HG02970 (cell line): ENCODE results near the gene PDE4DIP.
"Not testable (repeated sequence)": the region's sequence is repeated elsewhere in the genome, so short reads cannot be mapped to it uniquely, and the experiment has no call there.

Source experiments
- ATAC-seq: cut with Tn5 transposase; IDR thresholded peaks from one replicate; pipeline ENCODE4 v1.9.1; 2021; ENCODE audit warnings: mild to moderate bottlenecking, moderate library complexity, moderate number of reproducible peaks; ENCODE audit not compliant: unreplicated experiment, low FRiP score

Gene PDE4DIP

DNA sequence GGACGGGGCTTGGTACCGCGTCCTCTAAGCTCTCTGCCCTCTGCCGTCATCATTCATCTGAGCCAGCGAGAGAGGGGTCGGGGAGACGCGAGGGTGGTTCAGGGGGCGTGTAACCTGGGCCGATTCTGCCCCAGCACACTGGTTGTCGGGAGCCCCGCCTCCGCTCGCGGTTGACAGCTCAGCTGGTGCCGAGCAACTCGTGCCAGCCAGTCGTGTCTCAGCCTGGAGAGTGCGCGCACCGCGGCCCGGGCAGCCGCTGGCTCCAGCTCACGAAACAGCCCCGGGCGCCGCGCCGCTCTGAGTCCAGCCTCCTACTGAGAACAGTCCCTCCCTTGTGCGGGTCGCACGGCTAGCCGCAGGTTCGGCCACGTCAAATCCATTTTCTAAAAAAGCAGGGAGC lies at the start of gene PDE4DIP:
TSS of gene PDE4DIP (plus strand) at position 209 of the 400 bp plus-strand sequence. CDS start 347 bp downstream, outside the sequence.
- not testable (repeated sequence) for ATAC-seq

DNA sequence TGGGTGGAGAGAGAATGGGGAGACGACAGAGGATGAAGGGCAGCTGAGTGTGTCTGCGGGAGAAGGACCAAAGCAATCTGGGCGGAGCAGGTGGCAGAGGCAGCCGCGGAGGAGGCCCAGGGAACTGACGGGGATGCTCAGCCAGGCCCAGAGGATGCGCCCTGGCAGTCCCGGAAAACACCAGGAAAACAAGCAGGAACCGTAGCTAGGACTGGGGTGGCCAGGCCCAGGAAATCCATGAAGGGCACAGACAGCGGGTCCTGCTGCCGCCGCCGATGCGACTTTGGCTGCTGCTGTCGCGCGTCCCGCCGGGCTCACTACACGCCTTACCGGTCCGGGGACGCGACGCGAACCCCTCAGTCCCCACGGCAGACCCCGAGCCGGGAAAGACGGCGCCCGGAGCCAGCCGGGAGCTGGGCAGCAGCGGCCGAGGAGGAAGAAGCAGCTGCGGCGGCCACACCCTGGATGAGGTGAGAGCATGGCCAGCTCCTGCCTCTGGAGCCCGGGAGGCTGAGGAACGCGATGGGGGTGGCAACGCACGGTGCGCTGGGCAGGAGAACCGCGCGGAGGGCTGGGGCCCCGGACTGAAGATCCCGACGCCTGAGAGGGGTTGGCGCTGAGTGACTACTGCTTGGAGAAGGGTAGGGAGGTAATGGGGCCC lies 35.8 kb upstream of the PDE4DIP start:
- ATAC-seq = not testable (repeated sequence)

DNA sequence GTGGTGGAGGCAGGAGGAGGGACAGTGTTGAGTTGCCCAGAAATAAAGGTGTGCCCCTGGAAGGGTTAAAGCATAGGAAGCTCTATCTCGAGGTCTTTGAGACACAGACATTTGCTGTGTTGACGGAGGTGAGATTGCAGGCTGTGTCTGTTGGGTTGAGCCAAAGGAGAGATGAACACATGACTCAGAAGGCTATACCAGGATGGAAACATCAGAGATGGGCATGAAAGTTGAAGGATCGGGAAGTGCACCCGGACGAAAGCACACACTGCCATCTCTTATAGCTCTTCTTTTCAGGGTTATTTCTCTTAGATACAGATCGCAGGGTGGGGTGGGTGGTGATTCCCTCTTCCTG lies 35.3 kb upstream of the PDE4DIP start:
- not testable (repeated sequence) for ATAC-seq

DNA sequence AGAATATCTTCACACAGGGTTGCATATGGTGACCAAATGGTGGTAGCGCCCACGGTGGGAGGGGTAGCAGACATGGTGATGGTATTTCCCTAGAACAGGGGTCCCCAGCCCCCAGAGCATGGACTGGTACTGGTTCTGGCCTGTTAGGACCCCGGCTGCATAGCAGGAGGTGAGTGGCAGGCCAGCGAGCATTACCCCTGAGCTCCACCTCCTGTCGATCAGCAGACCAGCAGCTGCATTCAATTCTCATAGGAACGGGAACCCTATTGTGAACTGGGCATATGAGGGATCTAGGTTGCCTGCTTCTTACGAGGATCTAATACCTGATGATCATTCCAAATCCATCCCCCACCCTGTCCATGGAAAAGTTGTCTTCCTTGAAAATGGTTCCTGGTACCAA lies 22.0 kb upstream of the PDE4DIP start:
- not testable (repeated sequence) for ATAC-seq

DNA sequence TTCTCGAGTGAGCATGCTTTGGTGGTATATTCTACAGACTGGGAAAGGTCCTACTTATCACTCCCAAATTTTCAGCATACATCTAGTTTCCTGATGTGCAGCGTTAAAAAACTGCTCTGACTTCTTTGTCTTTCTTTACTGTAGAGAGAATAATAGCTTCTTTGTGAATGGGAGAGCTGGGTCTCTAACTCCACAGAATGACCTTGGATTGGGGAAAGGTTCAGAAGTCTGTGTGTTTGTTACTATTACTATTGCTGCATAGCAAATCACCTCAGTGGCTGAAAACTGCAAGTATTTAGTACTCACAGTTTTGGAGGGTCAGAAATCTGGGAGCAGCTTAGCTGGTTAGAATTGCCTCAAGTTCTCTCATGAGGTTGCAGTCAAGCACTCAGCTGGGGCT lies 20.4 kb upstream of the PDE4DIP start:
- not testable (repeated sequence) for ATAC-seq

DNA sequence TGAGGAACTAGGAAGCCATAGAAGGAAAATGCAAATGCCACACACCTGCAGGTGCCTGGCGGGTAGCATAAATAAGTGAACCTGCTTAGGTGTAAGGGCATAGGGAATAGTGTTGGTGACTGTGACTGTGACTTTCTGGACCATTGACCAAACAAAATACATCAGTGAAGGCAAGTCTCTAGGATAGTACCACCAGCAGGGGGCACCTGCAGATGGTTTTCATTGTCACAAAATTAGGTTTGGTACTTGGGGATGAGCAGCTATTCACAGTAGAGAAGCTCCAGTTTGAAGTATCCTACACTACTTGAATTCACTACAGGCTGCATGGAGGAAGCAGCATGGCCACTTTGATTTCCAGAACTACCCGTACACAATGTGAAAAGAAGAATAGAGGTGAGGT lies 19.2 kb upstream of the PDE4DIP start:
- not testable (repeated sequence) for ATAC-seq

DNA sequence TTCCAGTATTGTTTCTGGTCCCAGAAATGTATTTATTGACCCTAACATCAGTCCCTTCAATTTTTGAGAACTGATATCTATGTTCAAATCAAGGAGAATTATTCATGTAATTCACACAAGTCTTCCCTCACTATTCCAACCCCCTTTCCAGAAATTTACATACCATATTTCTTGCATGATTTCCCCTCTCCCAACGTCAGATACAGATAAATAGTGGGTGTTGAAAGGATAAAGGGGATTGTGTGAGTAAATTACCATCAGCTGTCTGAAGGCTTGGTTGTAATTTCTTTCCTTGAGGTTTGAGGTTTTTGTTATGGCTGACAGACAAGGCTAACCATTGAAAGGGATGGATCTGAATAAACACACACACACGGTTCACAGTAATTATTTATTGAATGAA lies 15.7 kb upstream of the PDE4DIP start:
- not testable (repeated sequence) for ATAC-seq

DNA sequence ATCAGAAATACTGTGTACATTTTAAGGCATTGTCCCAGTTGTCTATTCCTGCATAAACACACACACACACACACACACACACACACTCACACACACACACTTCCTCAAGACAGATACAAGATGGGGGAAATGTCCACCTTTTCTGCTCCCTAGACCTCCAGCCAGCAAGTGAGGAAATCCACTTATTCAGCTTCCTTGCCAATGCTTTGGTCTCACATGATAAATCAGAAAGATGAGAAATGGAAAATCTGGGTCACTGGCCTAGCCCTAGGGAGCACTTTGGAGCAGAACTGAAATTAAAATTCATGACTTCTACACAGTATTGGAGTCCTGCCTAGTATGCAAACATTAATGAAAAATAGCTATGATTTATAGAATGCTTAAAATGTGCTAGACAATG lies 15.3 kb upstream of the PDE4DIP start:
- ATAC-seq = not testable (repeated sequence)

DNA sequence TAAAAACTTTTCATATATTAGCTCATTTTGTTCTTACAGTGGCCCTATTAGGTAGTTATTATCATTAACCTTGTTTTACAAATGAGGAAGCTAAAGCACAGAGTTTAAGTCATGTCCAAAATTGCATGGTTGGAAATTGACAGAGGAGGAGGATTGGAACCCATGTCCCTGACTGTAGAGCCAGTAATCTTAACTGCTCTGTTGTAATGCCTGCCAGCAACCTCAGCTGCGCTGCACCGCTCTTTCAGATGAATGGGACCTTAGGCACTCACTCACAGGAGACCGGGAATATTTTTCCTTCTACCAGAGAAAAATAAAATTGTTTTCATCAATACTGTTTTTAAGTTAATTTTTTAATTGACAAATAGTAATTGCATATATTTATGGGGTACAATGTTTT lies 14.9 kb upstream of the PDE4DIP start:
- ATAC-seq = not testable (repeated sequence)

DNA sequence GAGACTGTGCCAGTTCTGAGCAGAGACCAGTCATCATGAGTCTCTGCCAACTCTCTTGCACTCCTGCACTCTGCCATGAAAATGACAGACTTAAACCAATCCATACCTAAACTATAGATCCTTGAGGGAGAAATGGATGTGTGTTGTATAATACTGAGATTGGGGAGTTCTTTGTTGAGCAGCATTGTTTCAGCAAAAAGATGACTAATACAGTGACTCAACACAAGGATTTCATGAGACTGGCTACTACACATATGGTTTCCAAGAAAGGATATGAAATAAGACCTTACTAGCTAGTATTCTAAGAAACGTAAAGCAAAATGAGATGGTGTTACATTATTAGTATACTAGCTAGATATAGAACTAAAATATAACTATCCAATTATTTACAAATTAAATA lies 3.0 kb upstream of the PDE4DIP start:
- ATAC-seq = not testable (repeated sequence)

DNA sequence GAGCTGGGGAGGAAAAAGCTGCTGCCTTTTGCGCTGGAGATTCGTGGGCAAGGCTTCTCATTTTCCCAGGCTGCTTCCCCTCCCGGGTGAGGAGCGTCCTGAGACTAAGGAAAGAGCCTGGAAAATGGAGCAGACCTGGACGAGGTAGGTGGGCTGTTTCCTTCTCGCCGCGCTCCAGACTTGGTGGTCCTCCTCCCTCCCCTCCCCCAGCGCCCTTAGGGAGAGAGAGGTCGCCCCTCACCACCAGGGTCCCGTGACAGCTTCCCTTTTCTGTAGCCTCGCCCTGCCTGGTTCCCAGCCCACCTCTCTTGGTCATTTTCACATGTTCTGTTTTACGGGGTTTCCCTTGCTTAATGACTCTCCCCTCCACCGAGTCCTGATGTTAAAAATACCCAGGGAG lies 423 bp downstream of the PDE4DIP start:
- ATAC-seq = not testable (repeated sequence)

DNA sequence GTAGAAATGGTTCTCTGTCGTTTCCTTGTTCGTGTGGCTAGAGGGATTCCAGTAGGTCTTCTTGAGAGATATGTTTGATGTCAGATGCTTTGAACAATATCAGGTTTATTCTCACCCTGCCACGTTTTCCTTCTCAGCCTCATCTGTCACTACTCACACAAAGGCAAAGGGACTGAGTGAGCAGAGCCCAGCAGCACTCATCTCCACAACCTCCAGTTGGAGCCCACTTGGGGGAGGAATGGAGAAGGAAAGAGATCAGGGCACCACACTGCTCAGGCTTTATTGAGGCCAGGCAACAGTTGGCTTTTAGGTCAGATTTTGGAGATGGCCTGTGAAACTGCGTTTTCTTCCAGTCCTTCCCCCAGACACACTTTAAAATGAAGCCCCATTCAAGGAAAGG lies 840 bp downstream of the PDE4DIP start:
- not testable (repeated sequence) for ATAC-seq

DNA sequence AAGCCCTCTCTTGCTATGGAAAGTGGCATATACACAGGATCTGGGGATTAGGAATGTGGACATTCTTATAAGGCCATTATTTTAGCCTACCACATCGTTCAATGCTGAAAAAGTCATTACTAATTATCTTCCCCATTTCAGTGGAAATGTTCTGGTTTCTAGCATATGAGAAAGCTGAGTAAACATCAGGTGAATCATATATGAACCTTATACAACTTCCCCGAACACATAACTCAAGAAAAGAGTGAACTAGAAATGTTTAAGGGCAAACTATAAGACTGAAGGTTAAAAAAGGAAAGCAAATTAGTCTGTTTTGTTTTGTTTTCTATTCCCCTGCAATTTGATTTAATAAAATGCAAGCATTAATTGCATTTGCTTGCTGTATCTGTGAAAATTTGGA lies 6.1 kb downstream of the PDE4DIP start:
- ATAC-seq = not testable (repeated sequence)

DNA sequence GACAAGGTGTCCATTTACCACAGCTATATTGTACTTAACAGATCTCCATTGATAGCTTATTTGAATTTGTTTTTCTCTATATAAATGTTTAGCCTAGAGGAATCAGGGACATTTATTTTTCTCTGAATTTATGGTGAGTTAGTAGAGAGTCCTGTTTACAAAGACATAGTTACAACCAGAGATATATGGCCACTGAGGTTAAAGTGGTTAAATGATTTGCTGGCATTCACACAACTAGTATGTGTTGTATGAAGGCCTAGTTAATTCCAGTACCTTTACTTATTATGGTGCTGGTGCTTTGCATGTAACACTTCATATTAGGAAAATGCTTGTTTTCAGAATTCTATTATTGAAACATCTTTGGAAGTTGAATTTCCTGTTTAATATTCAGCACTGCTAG lies 6.6 kb downstream of the PDE4DIP start:
- not testable (repeated sequence) for ATAC-seq

DNA sequence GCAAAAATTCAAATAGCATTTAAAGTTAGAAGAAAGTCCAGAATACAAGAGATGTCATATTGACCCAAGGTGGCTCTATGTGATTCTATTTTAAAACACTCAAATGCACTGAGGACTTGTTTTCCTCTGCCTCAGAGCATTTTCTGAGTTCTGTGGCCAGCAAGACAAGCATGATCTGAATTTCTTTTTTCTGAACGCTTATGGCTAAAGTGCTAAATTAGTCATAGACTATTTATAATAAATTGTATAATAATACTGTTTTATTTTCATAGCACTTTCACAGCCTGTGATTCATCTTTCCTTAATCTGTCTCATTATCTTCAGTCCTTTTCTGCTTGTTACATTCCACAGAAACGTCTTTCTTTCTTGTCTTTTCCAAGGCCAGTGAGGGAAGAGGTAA lies 7.5 kb downstream of the PDE4DIP start:
- not testable (repeated sequence) for ATAC-seq

DNA sequence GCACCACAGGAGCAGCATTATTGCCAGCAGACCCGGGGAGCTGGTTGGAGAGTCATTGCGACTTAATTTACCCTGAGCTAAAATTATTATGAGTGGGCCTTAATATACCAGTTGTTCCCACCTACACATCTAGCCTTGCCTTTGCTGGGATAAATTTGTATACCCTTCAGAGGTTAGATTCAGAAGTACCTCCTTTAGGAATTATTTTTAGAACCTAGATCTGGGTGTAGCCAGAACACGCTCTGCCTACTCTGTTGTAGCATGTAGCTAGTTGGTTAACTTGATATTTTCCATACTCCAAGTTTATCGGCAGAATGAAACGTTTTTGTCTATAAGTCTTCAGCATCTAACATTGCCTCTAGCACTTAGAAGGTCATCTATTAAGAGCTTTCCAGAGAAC lies 9.1 kb downstream of the PDE4DIP start:
- ATAC-seq = not testable (repeated sequence)

DNA sequence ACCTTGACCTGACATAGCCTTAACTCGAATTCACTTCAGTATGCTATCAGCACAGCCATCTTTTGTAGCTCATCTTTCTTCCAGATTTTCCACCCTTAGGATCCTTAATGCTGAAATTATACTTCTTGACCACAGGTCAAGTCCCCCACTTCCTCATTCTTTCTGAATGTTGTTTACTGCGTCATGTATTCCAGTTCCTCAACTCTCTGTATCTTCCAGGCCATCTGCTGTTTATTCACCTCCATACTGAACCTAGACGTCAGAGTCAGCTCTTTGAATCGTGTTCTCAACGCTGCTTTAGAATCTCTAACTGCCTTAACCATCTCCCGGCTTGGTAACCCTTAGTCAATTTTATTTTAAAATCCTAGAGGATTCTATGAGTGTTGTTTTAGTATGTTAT lies 9.8 kb downstream of the PDE4DIP start:
- ATAC-seq = not testable (repeated sequence)

DNA sequence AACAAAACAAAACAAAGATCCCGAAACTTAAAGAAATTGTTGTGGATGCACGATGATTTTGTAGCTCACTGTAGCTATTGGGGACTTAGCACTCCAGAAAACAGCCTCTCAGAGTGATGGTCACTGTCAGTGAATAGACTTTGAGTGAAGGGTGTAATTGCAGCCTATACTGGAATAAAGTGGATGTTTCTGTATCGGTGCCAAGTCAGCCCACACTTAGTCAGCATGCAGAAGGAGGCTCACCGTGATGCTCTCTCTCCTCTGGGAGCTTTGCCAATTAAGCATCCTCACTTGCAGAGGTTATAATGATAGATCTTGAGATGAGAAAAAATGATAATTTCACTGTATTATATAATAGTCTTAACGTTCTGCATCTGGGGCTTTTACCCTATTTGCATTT lies 11.1 kb downstream of the PDE4DIP start:
- not testable (repeated sequence) for ATAC-seq

DNA sequence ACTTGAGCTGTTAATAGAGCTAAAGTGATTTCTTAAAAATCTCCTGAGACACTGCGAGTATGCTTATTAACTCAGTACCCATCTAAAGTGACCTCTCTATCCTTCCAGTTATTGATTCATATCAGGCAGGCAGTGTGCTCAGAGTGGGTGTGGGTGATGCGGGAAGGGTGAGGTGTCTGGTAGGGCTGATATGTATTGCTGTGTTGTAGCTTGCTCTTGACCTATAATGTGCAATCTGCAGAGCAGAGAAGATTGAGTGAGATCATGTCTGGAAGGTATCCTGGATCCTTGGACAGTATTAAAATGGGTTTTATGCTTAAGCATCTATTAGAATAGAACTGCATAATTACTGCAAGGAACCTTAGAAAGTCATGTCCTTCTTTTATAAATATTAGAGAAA lies 15.8 kb downstream of the PDE4DIP start:
- not testable (repeated sequence) for ATAC-seq

DNA sequence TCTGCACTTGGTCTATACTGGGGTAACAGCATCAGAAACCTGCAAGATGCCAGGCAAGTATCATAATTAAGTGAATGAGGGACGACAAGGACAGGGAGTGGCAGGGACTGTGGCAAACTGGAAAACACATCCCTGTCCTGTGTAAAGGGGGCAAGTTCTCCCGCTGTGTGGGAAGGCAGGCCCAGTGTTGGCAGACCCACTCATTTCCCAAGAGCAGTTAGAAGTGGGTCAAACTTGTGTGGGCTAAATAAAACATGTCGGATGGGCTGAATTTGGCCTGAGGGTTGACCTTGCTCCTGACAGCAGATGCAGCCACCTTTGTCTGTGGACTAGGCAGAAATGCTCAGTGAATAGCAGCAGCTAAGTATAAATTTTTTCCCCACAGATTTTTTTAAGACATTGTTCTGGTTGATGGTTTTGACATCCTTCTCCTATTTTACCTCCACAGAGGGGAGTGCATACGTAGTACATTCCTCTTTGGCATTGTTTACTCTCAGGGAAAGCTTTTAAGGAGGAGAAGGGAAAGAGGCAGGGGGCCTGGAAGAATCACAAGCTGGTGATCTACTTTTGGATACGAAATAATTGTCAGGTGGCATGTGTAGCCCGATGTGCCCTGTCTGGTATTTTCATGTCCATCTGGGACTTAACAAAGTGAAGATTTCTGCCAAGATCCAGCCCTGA lies 16.5 kb downstream of the PDE4DIP start:
- ATAC-seq = not testable (repeated sequence)

DNA sequence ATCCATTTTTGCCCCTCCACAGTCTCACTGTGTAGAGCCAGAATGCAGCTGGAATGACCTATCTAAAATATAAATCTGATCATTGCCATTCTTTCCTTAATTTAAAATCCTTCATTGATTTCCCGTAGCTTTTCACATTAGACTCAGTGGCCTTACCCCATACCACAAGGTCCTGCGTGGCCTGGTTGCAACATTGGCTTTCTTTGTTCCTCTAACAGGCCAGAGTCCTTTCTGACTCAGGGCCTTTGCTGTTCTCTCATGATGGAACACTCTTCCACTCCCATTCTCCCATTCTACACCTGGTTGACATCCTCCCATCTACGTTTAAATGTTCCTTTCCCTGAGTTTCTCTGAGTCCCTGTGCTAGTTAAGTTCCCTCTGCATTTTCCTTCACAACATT lies 18.4 kb downstream of the PDE4DIP start:
- not testable (repeated sequence) for ATAC-seq
